ENCODE measurements around the gene MAMDC2.

Gene MAMDC2

GRCh38 chr9:70085241-70085640, 41.6 kb downstream of the MAMDC2 start:
- Histone ChIP-seq H3K9me3 (no peaks in the 10 kb centered on the region), H3K4me3 (no peak overlapping the region), H3K36me3 (replicated peaks) (no peaks in the 10 kb centered on the region), H3K4me1 (no peaks in the 10 kb centered on the region), H3K27me3 (ENCODE audit: low read depth) (0 out of 2 replicates have a peak, but pooled peaks cover 8% of the 10 kb centered on the region)
- peak; percentile 16 to 31 for DNase-seq (ENCODE audit: low spot score in 2 of 2)
- in situ Hi-C loops (cut with MboI; ENCODE audit: low sequenced_read_pairs): no loop called here

GRCh38 chr9:70091103-70091502, 47.5 kb downstream of the MAMDC2 start:
- H3K9me3 ChIP-seq: no peaks in the 10 kb centered on the region
- H3K4me3 ChIP-seq: no peak overlapping the region
- DNase-seq (ENCODE audit: low spot score in 2 of 2): no peak
- in situ Hi-C loops (cut with MboI; ENCODE audit: low sequenced_read_pairs): no loop called here
- H3K4me1 ChIP-seq: no peaks in the 10 kb centered on the region
- H3K27me3 ChIP-seq (ENCODE audit: low read depth): no peaks in the 10 kb centered on the region
- H3K36me3 ChIP-seq (replicated peaks): no peaks in the 10 kb centered on the region

- H3K4me1 ChIP-seq: no peaks in the 10 kb centered on the region
- DNase-seq (ENCODE audit: low spot score in 2 of 2): no peak
- H3K36me3 ChIP-seq (replicated peaks): no peaks in the 10 kb centered on the region
- H3K4me3 ChIP-seq: no peak overlapping the region
- in situ Hi-C loops (cut with MboI; ENCODE audit: low sequenced_read_pairs): no loop called here
- no peaks in the 10 kb centered on the region for H3K27me3 ChIP-seq (ENCODE audit: low read depth)
- no peaks in the 10 kb centered on the region for H3K9me3 ChIP-seq
Measured at GRCh38 chr9:70091572-70091971, 47.9 kb downstream of the MAMDC2 start.

GRCh38 chr9:70092190-70092589, 48.5 kb downstream of the MAMDC2 start:
- no peak overlapping the region for H3K4me3 ChIP-seq
- DNase-seq (ENCODE audit: low spot score in 2 of 2): no peak
- H3K9me3 ChIP-seq: no peaks in the 10 kb centered on the region
- no peaks in the 10 kb centered on the region for H3K27me3 ChIP-seq (ENCODE audit: low read depth)
- in situ Hi-C loops (cut with MboI; ENCODE audit: low sequenced_read_pairs): no loop called here
- H3K4me1 ChIP-seq: no peaks in the 10 kb centered on the region
- H3K36me3 ChIP-seq (replicated peaks): no peaks in the 10 kb centered on the region

- no peak for DNase-seq (ENCODE audit: low spot score in 2 of 2)
Measured at GRCh38 chr9:70093095-70093494, 49.4 kb downstream of the MAMDC2 start.

GRCh38 chr9:70093944-70094343, 50.3 kb downstream of the MAMDC2 start:
- DNase-seq (ENCODE audit: low spot score in 2 of 2): no peak
- Histone ChIP-seq H3K9me3 (no peaks in the 10 kb centered on the region), H3K36me3 (replicated peaks) (no peaks in the 10 kb centered on the region), H3K4me1 (no peaks in the 10 kb centered on the region), H3K4me3 (no peak overlapping the region), H3K27me3 (ENCODE audit: low read depth) (no peaks in the 10 kb centered on the region)
- in situ Hi-C loops (cut with MboI; ENCODE audit: low sequenced_read_pairs): no loop called here

More at GRCh38 chr9:70093095-70093494, 49.4 kb downstream of the MAMDC2 start:
- H3K36me3 ChIP-seq (replicated peaks): no peaks in the 10 kb centered on the region
- in situ Hi-C loops (cut with MboI; ENCODE audit: low sequenced_read_pairs): no loop called here
- no peaks in the 10 kb centered on the region for H3K27me3 ChIP-seq (ENCODE audit: low read depth)
- no peaks in the 10 kb centered on the region for H3K9me3 ChIP-seq
- H3K4me3 ChIP-seq: no peak overlapping the region
- no peaks in the 10 kb centered on the region for H3K4me1 ChIP-seq

GRCh38 chr9:70094747-70095146, 51.1 kb downstream of the MAMDC2 start:
- Histone ChIP-seq H3K27me3 (ENCODE audit: low read depth) (no peaks in the 10 kb centered on the region), H3K4me1 (no peaks in the 10 kb centered on the region), H3K9me3 (no peaks in the 10 kb centered on the region), H3K36me3 (replicated peaks) (no peaks in the 10 kb centered on the region), H3K4me3 (no peak overlapping the region)
- DNase-seq (ENCODE audit: low spot score in 2 of 2): no peak
- in situ Hi-C loops (cut with MboI; ENCODE audit: low sequenced_read_pairs): no loop called here

GRCh38 chr9:70097187-70097586, 53.5 kb downstream of the MAMDC2 start:
- H3K4me1 ChIP-seq: no peaks in the 10 kb centered on the region
- H3K27me3 ChIP-seq (ENCODE audit: low read depth): no peaks in the 10 kb centered on the region
- H3K9me3 ChIP-seq: no peaks in the 10 kb centered on the region
- H3K36me3 ChIP-seq (replicated peaks): no peaks in the 10 kb centered on the region
- H3K4me3 ChIP-seq: no peak overlapping the region
- in situ Hi-C loops (cut with MboI; ENCODE audit: low sequenced_read_pairs): no loop called here
- DNase-seq (ENCODE audit: low spot score in 2 of 2): no peak

GRCh38 chr9:70100362-70100761, 56.7 kb downstream of the MAMDC2 start:
- Histone ChIP-seq H3K9me3 (no peaks in the 10 kb centered on the region), H3K36me3 (replicated peaks) (no peaks in the 10 kb centered on the region), H3K27me3 (ENCODE audit: low read depth) (no peaks in the 10 kb centered on the region), H3K4me1 (no peaks in the 10 kb centered on the region), H3K4me3 (no peak overlapping the region)
- in situ Hi-C loops (cut with MboI; ENCODE audit: low sequenced_read_pairs): no loop called here
- peak in 1 of 2 experiments; percentile 16 for DNase-seq (ENCODE audit: low spot score in 2 of 2)

GRCh38 chr9:70101265-70101664, 57.6 kb downstream of the MAMDC2 start:
- H3K4me3 ChIP-seq: no peak overlapping the region
- no peak for DNase-seq (ENCODE audit: low spot score in 2 of 2)
- no peaks in the 10 kb centered on the region for H3K36me3 ChIP-seq (replicated peaks)
- no peaks in the 10 kb centered on the region for H3K4me1 ChIP-seq
- H3K27me3 ChIP-seq (ENCODE audit: low read depth): no peaks in the 10 kb centered on the region
- no peaks in the 10 kb centered on the region for H3K9me3 ChIP-seq
- in situ Hi-C loops (cut with MboI; ENCODE audit: low sequenced_read_pairs): no loop called here

- no peaks in the 10 kb centered on the region for H3K9me3 ChIP-seq
- no peak overlapping the region for H3K4me3 ChIP-seq
- H3K4me1 ChIP-seq: no peaks in the 10 kb centered on the region
- H3K36me3 ChIP-seq (replicated peaks): no peaks in the 10 kb centered on the region
- in situ Hi-C loops (cut with MboI; ENCODE audit: low sequenced_read_pairs): loop anchor here (5.0 kb wide), 1 partner anchor 133 kb away; no protein-coding TSS in a partner anchor
- H3K27me3 ChIP-seq (ENCODE audit: low read depth): no peaks in the 10 kb centered on the region
- no peak for DNase-seq (ENCODE audit: low spot score in 2 of 2)
Measured at GRCh38 chr9:70105147-70105546, 61.5 kb downstream of the MAMDC2 start.

GRCh38 chr9:70106571-70106970, 62.9 kb downstream of the MAMDC2 start:
- no peak for DNase-seq (ENCODE audit: low spot score in 2 of 2)

GRCh38 chr9:70107558-70107957, 63.9 kb downstream of the MAMDC2 start:
- in situ Hi-C loops (cut with MboI; ENCODE audit: low sequenced_read_pairs): loop anchor here (5.0 kb wide), 1 partner anchor 135 kb away; no protein-coding TSS in a partner anchor
- peaks cover 4% of the 10 kb centered on the region; the same call in 1 of the 2 replicates for H3K27me3 ChIP-seq (ENCODE audit: low read depth)
- no peak overlapping the region for H3K4me3 ChIP-seq
- no peaks in the 10 kb centered on the region for H3K4me1 ChIP-seq
- H3K36me3 ChIP-seq (replicated peaks): no peaks in the 10 kb centered on the region
- no peak for DNase-seq (ENCODE audit: low spot score in 2 of 2)
- H3K9me3 ChIP-seq: no peaks in the 10 kb centered on the region

More at GRCh38 chr9:70106571-70106970, 62.9 kb downstream of the MAMDC2 start:
- in situ Hi-C loops (cut with MboI; ENCODE audit: low sequenced_read_pairs): loop anchor here (5.0 kb wide), 1 partner anchor 134 kb away; no protein-coding TSS in a partner anchor
- H3K9me3 ChIP-seq: no peaks in the 10 kb centered on the region
- no peaks in the 10 kb centered on the region for H3K36me3 ChIP-seq (replicated peaks)
- peaks cover 4% of the 10 kb centered on the region; the same call in 1 of the 2 replicates for H3K27me3 ChIP-seq (ENCODE audit: low read depth)
- H3K4me1 ChIP-seq: no peaks in the 10 kb centered on the region
- no peak overlapping the region for H3K4me3 ChIP-seq

GRCh38 chr9:70108181-70108580, 64.5 kb downstream of the MAMDC2 start:
- in situ Hi-C loops (cut with MboI; ENCODE audit: low sequenced_read_pairs): loop anchor here (5.0 kb wide), 1 partner anchor 136 kb away; no protein-coding TSS in a partner anchor
- H3K27me3 ChIP-seq (ENCODE audit: low read depth): peaks cover 4% of the 10 kb centered on the region; the same call in 1 of the 2 replicates
- H3K9me3 ChIP-seq: no peaks in the 10 kb centered on the region
- DNase-seq (ENCODE audit: low spot score in 2 of 2): no peak
- no peaks in the 10 kb centered on the region for H3K4me1 ChIP-seq
- H3K36me3 ChIP-seq (replicated peaks): no peaks in the 10 kb centered on the region
- no peak overlapping the region for H3K4me3 ChIP-seq
